Measurements from ENCODE around the gene HDAC7. TPM values are rescaled to one million over a fixed set of nuclear protein-coding genes. Genes with fewer than 3 reads are reported as not detected.
A peak's percentile ranks its signal among the peaks of the same experiment; 100 is the strongest.

Gene HDAC7
- polyA plus RNA-seq, 1 experiment = 67.0 TPM

- H3K4me3 ChIP-seq (ENCODE audit: low read depth, low read length) = no peak overlapping the region
- ChIA-PET CTCF (interaction anchor here (0.8 to 17.0 kb wide), 32 partner anchors 8 to 187 kb away, joined by 3 to 248 read pairs (median 18); partner anchors contain the start of genes ENDOU, HDAC7, RAPGEF3 and RPAP3), POLR2A (no interaction called here)
- DNase-seq (ENCODE audit: low read depth) = no peak
- H3K36me3 ChIP-seq (ENCODE audit: control insufficient read depth, insufficient read depth, low read length) = peaks cover 3% of the 10 kb centered on the region
- no peaks in the 10 kb centered on the region for H3K27me3 ChIP-seq (ENCODE audit: control insufficient read depth, insufficient read depth, low read length)
- TF ChIP-seq, protein P1, sequence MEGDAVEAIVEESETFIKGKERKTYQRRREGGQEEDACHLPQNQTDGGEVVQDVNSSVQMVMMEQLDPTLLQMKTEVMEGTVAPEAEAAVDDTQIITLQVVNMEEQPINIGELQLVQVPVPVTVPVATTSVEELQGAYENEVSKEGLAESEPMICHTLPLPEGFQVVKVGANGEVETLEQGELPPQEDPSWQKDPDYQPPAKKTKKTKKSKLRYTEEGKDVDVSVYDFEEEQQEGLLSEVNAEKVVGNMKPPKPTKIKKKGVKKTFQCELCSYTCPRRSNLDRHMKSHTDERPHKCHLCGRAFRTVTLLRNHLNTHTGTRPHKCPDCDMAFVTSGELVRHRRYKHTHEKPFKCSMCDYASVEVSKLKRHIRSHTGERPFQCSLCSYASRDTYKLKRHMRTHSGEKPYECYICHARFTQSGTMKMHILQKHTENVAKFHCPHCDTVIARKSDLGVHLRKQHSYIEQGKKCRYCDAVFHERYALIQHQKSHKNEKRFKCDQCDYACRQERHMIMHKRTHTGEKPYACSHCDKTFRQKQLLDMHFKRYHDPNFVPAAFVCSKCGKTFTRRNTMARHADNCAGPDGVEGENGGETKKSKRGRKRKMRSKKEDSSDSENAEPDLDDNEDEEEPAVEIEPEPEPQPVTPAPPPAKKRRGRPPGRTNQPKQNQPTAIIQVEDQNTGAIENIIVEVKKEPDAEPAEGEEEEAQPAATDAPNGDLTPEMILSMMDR (IDR thresholded peaks at IDR 0.05; ENCODE audit: insufficient read depth, low read depth, low read length) = no peak
These were observed 19.6 kb upstream of the HDAC7 start for GRCh38 chr12:47839214-47839876.

DNA sequence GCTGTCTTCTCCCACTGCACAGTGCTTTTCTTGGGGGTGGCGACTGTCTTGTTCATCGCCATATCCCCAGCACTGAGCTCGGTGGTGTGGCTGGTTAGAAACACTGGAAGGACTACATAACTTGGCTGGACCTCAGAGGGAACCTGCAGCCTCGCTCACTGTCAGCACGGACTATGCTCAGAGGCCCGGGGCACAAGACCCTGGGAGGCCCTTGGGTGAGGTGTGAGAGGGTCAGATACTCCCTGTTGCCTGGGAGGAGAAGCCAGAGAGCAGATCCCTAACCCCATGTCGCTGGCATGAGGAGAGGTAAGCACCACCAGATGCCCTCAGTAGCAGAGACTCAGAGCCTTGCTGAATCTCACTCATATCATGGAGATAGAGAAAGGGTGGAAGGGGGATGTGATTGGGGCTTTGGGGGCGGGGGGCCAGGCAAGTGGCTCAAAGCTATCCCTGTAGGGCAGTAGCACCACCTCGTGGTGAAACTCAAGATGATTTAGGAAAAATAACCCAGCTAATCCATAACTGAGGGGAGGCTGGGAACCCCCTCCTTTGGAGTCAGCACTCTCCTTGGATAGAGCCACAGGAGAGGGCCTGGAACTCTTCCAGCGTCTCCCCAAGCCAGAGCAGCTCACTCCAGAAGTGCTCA lies 18.7 kb upstream of the HDAC7 start:
- ChIA-PET CTCF (interaction anchor here (0.8 to 17.0 kb wide), 37 partner anchors 9 to 186 kb away, joined by 3 to 248 read pairs (median 14); partner anchors contain the start of genes ENDOU, HDAC7, RAPGEF3 and RPAP3), POLR2A (no interaction called here)
- Histone ChIP-seq H3K36me3 (ENCODE audit: control insufficient read depth, insufficient read depth, low read length) (no peaks in the 10 kb centered on the region; the same call in 1 of the 2 replicates), H3K27me3 (ENCODE audit: control insufficient read depth, insufficient read depth, low read length) (no peaks in the 10 kb centered on the region), H3K4me3 (ENCODE audit: low read depth, low read length) (no peak overlapping the region)
- DNase-seq (ENCODE audit: low read depth) = no peak
- TF ChIP-seq, protein P1 (IDR thresholded peaks at IDR 0.05; ENCODE audit: insufficient read depth, low read depth, low read length) = peak; percentile 58

- Histone ChIP-seq H3K36me3 (ENCODE audit: control insufficient read depth, insufficient read depth, low read length) (no peaks in the 10 kb centered on the region), H3K27me3 (ENCODE audit: control insufficient read depth, insufficient read depth, low read length) (no peaks in the 10 kb centered on the region), H3K4me3 (ENCODE audit: low read depth, low read length) (no peak overlapping the region)
- CTCF ChIA-PET = interaction anchor here (0.8 to 17.0 kb wide), 35 partner anchors 9 to 323 kb away, joined by 3 to 248 read pairs (median 16); partner anchors contain the start of genes ENDOU, HDAC7, RAPGEF3 and RPAP3
- no peak for DNase-seq (ENCODE audit: low read depth)
- TF ChIP-seq, protein P1 (IDR thresholded peaks at IDR 0.05; ENCODE audit: insufficient read depth, low read depth, low read length) = peak; percentile 81
- POLR2A ChIA-PET = no interaction called here
These were observed 17.8 kb upstream of the HDAC7 start for GRCh38 chr12:47837190-47838171.

DNA sequence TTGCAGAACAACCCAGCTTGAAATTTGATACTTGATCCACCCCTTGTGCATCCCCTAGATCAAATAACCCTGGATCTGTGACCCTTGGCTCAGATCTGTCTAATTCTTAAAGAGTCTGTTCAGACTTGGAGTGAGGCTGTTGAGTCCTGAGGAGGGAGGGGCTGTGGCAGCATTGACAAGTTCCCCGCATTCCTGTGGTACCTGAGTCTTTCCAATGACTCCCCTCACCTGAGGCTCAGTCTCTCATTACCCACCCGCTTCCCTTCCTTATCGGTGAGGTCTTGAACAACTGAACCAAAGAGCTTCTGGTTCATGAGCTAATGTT lies 16.1 kb upstream of the HDAC7 start:
- POLR2A ChIA-PET = no interaction called here
- CTCF ChIA-PET = interaction anchor here (0.6 to 17.0 kb wide), 20 partner anchors 11 to 334 kb away, joined by 3 to 248 read pairs (median 11); partner anchors contain the start of genes ENDOU, HDAC7, RAPGEF3 and TMEM106C
- no peaks in the 10 kb centered on the region for H3K27me3 ChIP-seq (ENCODE audit: control insufficient read depth, insufficient read depth, low read length)
- TF ChIP-seq, protein P1 (IDR thresholded peaks at IDR 0.05; ENCODE audit: insufficient read depth, low read depth, low read length) = no peak
- DNase-seq (ENCODE audit: low read depth) = no peak
- H3K36me3 ChIP-seq (ENCODE audit: control insufficient read depth, insufficient read depth, low read length) = no peaks in the 10 kb centered on the region
- H3K4me3 ChIP-seq (ENCODE audit: low read depth, low read length) = no peak overlapping the region
